GM19324 (cell line): ENCODE results near the gene TBKBP1.

ENCODE experiments used
- ATAC-seq: cut with Tn5 transposase; IDR thresholded peaks from one replicate; pipeline ENCODE4 v1.9.1; 2021; ENCODE audit warnings: mild to moderate bottlenecking, moderate library complexity; ENCODE audit not compliant: unreplicated experiment, low FRiP score

TBKBP1 gene

DNA sequence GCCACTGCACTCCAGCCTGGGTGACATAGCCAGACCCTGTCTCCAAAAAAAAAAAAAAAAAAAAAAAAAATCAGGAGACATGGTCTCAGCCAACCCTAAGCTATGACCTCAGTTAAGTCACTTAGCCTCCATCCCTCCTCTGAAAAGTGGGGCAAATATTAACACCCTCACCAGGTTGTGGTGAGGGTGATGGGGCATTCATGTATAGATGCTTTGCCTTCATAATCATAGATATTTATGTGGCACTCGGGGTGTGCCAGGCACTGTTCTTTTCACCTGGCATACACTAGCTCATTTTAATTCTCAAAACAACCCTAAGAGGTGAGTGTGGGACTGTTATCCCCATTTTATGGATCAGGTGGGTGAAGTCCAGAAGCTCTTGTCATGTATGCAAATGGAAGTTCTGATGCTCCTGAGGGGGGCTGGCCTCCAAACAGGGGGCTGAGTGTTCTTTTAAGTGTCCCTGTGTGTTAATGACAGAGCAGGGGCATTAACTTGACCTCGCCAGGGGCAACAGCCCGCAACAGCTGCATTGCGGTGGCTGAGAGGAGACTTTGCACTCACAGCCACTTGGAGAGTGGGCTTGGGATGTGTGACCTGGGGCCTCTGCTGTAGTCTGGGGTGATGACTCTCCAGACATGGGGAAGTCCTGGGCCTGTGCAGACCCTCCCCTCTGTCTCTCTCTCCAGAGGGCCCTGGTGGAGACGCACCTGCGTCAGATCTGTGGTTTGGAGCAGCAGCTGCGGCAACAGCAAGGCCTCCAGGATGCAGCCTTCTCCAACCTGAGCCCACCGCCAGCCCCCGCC lies 4.1 kb downstream of the TBKBP1 start:
- no peak for ATAC-seq

DNA sequence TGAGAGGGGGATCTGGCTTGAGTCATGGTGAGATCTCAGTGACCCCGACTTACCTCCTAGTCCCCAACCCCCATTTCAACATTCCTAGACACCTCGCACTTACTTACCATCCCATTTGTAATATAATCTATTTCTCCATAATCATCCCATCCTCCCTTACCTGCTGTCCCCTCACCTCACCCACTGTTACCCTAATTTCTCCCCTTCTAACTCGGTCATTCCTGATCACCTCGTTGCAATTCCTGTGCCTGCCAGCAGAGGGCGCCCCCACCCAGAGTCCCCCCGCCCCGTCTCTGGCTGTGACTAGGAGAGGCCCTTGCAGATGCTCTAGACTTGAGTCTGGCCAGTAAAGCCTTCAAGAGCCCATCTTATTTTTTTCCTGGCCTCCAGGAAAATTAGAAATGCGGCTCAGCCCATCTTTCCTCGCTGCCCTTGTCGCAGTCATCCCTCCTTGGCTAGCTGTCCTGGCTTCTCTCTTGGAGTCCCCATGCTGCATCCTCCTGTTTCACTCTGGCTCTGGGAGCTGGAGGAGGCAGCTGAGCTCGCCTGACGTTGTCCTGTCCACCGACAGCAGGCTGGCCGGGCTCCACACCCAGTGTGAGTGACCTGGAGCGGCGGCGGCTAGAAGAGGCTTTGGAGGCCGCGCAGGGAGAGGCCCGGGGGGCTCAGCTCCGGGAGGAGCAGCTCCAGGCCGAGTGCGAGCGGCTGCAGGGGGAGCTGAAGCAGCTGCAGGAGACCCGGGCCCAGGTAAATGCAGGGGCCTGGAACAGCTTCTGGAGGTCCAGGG lies 5.0 kb downstream of the TBKBP1 start:
- no peak for ATAC-seq

DNA sequence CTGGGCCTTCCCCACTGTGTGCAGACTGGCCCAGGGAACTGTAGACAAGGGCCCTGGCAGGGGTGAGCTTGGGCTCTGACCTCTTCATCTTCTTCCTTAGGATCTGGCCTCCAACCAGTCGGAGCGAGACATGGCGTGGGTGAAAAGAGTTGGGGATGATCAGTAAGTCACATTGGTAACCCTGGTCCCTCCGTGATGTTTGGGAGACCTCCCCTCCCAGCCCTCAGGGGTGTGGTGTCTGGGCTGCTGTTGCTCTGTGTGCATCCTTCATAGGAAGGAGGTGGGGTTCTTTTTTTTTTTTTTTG lies 5.5 kb downstream of the TBKBP1 start:
- no peak for ATAC-seq

DNA sequence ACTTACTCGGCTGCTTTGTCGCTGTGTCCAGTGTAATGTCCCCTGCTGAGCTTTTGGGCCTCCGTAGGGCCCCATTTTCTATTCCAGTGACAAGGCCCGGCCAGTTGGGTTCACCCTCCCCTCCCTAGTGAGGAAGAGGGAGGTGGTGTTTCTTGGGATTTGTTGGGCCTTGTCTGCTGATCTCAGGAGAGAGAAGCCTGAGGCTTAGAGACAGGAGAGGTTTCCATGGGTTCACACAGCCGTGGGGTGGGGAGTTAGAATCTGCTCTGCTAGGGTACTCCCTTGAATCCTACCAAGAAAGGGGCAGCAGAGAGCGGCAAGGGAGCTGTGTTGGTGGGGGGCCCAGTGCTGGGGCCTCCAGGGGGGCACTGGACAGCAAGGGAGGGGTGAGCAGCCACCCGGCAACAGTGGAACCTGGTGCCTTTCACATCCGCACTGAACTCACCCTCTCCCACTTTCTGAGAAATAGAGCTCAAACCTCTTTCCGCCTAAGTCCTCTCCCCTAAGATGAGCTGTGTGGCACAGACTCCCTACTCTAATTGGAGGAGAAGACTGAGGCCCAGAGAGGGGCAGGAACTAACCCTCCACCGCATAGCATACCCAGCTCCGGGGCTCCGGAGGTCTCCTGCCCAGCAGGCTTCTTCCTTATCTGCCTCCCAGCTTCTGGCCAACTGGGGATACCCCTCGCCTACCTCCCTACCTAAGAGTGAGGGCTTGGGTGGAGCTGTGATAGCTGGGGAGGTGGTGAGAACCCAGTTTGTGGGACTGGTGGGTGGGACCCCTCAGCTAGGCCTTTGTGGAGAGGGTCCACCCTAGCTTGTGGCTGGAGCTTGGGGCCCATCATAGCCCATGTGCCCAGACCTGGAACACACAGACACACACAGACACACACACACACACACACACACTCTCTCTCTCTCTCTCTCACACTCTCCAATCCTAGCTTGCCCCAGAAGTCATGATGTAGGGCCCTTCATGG lies 6.8 kb downstream of the TBKBP1 start:
- no peak for ATAC-seq

DNA sequence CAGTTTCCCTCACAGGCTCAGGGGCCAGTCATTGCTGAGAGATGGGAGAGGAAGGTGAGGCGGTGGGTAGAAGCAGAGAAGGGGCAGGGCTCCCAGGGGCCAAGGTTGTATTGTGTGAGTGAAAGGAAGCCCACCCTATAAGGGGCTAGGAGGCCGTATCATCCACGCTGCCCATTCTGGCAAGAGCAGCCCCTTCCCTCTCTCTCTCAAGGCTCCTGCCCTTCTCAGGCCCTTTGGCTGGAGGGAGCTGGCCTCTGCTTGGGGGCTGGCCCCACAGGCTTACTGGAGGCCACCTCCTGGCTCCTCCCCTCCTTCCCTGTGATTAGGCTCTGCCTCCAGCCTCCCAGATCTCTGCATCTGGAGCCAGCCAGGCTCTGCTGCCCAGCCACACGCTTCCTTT lies 7.6 kb downstream of the TBKBP1 start:
- no peak for ATAC-seq

DNA sequence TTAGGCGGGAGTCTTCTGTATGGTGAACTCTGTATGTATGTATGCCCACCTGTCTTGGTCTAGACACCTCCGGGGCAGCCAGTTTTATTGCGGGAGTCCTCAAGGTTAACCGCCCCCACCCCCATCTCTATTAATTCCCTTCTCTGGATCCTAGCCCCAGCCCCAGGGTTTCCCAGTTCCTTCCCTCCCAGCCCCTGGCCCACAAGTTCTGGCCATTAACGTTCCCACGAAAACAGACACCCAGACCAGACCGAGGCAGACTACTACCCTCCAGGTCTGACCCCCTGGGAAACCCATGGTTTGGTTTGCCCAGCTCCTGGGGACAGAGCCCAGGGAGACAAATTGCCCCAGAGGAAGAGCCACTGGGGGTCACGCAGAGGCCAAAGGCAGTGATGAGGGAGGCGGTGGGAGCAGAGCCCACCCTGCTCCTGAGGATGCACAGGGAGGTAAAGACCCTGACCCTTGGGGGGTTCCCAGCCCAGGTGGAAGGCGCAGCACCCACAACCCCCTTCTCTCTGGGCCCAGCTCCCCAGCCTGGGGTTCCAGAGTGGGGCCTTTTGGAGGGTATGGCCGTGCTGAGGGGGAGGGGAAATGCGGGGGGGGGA lies 8.5 kb downstream of the TBKBP1 start:
- no peak for ATAC-seq

DNA sequence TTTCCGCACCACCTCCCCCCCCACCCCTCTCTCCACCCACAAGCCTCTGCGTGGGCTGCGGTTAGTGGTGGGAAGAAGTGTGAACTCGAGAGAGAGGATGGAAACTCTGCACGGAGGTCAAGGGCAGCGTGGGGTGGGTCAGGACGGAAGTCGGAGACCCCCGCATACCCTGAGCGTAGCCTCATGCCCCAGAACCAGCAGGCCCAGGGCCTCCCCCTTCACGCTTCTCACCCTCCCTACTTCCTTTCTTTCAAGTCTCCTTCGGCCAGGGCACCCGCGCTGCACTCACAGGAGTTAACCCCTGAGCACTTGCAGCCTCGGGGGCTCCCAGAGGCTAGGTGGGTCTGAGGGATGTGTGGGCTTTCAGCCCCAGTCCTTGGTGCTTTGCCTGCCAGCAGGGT lies 9.2 kb downstream of the TBKBP1 start:
- no peak for ATAC-seq

DNA sequence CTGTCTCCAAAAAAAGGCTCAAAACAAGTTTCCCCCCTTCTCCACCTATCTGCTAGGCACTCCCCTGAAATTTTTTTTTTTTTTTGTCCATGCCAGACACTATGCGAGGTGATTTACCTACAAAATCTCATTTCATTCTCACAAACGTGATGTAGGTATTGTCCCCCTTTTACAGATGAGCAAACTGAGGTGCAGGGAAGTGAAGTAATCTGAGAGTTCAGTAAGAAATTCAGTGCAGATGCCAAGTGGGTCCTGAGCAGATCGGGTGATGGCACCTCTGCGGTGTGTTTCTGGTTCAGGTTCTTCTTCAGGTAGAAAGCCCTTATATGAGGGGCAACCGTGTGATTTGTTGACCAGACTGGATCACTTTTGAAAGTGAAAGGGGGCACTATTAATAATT lies 9.7 kb downstream of the TBKBP1 start:
- no peak for ATAC-seq

DNA sequence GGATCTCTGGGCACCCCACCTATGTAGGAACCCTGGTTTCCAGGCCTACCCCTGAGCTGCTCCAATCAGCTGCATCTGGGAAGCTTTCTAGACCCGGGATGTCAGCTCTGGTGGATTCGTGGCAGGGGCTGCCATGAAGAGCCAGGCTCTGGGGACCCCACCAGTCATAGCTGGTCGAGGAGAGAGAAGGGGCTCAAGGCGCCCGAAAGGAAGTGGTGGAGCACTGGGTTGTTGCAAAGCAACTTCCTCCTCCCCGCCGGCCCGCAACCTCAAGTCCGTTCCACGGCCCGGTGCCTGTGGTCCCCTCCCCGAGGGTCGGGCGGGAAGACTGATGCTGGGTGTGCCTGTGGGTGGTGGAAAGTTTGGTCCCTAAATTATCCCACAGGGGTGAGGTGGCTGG lies 10.2 kb downstream of the TBKBP1 start:
- no peak for ATAC-seq

DNA sequence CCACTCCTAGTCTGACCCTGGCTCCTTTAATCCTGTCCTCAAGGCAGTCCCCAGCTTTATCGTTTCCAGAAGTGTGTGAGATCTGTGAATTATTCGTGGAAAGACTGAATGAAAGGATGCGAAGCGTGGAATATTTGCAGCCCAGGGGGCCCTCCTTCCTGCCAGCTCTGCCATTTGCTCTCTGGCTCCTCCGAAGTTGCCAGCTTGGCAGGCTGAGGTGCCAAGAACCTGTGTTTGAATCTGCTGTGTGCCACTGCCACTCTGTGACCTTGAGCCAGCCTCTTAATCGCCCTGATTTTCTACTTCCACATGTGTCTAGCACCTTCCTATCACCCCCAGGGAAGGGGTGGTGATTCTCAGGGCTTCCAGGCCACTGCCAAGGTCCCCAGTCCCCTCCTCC lies 10.8 kb downstream of the TBKBP1 start:
- ATAC-seq: no peak

DNA sequence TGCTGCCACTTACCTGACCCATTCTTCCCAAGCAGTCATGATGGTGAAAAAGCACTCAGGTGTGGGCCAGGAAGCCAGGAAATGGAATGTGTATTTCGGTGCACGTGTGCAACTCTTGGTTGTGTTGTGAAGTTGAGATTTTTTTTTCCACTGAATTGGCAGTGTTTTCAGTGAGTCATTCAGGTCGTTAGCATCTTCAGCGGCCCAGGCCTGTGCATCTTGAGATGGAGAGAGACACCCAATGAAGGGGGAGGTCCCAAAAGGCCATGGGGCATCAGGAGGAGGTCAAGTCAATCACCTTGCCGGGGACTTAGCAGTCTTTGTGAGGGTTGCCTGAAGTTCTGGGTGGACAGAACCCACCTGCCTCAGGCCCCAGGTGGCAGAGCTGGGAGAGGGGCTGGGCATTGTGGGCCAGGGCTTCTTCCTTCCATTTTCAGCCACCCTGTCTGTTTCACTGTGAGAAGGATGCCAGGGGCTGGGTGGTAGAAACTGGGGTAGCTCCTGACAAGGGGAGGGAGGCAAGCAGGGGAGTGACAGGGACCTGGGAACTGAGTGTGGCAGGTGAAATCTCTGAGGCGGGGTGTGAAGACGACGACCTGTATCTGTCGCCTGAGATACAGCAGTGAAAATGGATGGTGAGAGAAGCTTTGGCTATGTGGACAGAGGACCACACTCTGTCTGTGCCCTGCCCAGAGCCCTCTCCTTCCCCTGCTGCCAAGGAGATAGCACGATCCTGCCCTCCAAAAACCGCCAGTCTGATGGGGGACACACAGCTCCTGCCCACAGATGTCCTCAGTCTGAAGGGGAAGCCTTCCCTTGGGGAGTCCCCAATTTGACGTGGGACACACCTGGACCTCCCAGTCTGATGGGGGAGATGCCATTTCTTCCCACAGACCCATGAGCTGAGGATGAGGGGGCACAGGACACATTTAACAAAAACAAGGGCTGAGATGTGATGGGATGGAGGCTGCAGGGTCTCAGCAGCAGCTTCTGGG lies 11.9 kb downstream of the TBKBP1 start:
- no peak for ATAC-seq

DNA sequence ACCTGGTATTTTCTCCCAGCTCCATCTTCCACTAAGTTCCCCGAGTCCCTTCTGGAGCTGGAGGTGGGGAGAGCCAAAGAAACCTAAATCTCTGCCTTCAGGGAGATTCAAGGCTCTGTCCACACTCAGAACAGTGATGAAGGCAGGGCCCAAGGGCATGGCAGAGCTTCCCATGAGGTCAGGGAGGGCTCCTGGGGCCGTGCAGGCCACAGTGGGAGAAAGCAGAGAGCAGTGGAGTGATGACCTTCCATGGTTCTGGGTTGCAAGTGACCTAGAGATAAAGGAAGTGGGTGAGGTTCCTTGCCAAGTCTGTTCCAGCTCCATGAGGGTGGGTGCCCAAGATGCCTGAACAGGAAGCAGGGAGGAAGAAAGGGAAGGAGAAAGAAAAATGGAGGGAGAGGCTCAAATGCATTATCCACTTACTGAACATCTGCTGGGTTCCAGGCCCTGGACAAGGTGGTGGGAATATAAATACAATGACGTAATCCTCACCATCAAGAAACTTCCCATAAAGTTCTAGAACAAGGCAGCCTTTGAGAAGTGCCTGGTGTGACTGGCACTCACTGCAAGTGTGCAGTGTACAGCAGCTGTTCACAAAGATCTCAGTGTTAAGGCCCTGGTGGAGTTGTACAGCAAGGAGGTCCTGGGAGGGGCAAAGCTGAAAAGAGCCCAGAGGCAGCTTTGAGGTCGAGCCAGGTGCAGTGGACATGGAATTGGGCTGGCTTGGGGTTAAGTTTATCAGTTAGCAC lies 13.3 kb downstream of the TBKBP1 start:
- no peak for ATAC-seq

DNA sequence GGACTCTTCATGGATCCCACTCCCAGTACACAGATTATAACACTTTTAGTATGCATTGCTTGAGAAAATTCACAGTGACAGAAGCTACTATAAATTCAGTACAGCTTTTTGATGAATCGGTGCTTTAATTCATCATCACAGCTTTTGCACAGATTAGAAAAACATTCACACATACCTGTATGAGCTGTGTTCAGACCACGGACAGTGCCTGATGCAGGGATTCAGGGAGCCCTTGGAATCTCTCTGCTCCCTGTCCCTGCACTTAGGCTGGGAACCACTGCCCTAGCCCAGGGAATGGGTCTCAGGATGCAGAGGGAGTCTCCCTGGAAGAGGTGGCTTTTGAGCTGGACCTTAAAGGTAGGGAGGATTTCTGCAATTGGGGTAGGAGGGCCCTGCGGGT lies 13.9 kb downstream of the TBKBP1 start:
- ATAC-seq: no peak

DNA sequence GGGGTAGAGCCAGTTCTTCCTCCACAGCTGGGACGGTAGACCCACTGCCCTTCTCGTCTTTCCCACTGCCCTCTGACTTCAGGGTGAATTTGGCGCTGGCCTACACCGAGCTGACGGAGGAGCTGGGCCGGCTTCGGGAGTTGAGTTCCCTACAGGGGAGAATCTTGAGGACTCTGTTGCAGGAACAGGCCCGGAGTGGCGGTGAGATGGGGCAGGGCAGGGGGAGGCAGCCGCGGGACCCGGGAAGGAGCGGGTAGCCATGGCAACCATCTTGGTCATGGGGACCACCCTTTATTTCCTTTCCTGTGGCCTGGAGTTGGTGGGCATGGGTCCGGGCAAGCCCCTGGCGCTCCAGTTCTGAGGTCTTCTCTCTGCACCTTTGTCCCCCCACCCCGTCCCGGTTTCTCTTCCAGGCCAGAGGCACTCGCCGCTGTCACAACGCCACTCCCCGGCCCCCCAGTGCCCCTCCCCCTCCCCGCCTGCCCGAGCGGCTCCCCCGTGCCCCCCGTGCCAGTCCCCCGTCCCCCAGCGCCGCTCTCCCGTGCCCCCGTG lies 14.4 kb downstream of the TBKBP1 start:
- no peak for ATAC-seq

DNA sequence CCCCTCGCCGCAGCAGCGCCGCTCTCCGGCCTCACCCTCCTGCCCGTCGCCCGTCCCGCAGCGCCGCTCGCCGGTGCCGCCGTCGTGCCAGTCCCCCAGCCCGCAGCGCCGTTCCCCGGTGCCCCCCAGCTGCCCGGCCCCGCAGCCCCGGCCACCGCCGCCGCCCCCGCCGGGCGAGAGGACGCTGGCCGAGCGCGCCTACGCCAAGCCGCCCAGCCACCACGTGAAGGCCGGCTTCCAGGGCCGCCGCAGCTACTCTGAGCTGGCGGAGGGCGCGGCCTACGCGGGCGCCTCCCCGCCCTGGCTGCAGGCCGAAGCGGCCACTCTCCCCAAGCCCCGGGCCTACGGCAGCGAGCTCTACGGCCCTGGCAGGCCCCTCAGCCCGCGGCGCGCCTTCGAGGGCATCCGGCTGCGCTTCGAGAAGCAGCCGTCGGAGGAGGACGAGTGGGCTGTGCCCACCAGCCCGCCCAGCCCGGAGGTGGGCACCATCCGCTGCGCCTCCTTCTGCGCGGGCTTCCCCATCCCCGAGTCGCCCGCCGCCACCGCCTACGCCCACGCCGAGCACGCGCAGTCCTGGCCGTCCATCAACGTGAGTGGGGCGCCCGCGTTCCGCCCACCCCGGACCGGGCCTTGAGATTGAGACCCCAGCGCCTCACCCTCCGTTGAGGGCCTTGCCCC lies 15.0 kb downstream of the TBKBP1 start:
- no peak for ATAC-seq

DNA sequence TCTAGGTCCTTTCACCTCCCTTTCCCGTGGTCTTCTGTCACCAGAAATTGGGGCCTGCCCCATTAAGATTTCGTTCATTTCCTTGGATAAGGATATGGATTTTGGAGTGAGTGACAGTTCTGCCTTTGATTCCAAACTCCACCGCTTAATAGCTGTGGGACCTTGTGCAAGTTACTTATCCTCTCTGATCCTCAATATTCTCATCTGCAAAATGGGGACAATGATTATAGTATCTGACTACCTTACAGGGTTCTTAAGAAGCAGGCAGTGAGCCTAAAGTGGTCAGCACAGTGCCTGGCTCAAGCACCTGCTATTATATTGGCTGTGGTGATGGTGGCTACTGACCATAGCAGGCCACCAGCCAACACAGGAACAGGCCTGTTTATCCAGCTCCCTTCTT lies 15.6 kb downstream of the TBKBP1 start:
- no peak for ATAC-seq

DNA sequence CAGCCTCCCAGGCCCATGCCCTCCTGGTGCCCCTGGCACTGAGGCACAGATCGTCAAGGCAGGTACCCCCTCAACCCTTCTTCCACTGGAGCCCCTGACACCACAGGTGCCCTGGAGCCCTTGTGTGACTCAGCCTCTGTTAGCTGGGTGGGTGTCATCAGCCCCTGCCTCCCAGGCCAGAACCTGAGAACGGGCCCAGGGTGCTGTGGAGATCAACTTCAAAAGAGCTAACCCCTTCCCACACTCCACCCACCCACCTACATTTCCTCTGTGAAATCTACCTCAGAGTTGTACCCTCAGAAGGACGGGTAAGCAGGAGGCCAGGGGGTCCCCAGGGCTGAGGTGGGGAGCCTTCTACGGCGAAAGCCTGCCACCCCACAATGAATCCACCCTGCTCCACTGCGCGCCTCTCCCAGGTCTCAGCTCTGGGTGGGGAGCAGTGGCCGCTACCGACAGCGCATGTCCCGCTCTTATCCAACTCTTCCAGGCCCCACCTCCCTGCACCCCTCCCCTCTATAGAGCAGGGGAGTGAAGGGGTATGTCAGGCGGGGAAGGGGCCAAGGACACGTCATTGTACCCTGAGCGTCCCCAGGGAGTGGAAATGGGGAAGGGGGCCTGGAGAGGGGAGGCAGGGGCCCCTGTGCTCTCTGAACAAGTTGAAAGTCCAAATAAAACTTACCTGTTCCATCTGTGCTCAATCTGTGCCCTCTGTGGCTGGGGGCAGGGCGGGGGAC lies 17.6 kb downstream of the TBKBP1 start:
- no peak for ATAC-seq
